Stimulated activated CD4-positive, alpha-beta T cell treated with anti-CD3 and anti-CD28 coated beads, TNF-alpha, amount 100 ng/mL, for 48 hours (primary cell): ENCODE data around the gene AGTRAP.

Experiments used
- DNase-seq, 3 donors: peaks; one replicate each; pipeline ENCODE4 v3.0.0-alpha.2; 2020; ENCODE audit warnings: low read depth in 3 of 3

The AGTRAP gene

DNA sequence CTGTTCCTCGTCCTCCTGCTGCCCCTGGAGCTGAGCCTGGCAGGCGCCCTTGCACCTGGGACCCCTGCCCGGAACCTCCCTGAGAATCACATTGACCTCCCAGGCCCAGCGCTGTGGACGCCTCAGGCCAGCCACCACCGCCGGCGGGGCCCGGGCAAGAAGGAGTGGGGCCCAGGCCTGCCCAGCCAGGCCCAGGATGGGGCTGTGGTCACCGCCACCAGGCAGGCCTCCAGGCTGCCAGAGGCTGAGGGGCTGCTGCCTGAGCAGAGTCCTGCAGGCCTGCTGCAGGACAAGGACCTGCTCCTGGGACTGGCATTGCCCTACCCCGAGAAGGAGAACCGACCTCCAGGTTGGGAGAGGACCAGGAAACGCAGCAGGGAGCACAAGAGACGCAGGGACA lies 29.6 kb upstream of the AGTRAP start:
- no peak for DNase-seq

DNA sequence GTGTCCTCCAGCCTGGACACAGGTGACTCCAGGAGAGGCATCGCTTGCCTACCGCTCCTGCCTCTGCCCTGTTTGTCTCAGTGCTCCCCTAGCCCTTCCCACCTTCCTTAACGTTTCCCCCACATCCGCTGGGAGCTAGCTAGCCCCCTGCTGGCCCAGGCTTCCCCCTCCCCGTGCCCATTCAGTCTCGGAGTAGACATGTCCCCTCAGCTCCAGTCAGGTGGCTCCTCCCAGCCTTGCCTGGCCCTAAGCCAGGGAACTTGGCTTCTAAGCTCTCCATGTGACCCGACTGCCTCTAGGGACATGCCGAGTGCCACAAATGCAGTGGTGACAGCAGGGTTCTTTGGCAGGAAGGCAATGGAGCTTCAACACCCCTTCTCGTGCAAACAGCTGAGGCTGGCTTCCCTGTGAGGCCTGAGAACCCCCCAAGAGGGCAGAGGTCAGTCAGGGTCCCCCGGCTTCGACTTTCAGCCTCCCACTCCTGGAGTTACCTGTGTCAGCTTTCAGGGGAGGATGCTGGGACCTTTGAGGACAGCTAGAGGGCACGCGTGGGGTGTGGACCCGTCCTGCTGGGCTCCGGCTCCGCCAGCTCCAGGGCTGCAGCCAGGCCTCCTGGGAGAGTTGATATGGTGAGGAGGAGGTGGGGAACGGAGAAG lies 28.2 kb upstream of the AGTRAP start:
- no peak for DNase-seq

DNA sequence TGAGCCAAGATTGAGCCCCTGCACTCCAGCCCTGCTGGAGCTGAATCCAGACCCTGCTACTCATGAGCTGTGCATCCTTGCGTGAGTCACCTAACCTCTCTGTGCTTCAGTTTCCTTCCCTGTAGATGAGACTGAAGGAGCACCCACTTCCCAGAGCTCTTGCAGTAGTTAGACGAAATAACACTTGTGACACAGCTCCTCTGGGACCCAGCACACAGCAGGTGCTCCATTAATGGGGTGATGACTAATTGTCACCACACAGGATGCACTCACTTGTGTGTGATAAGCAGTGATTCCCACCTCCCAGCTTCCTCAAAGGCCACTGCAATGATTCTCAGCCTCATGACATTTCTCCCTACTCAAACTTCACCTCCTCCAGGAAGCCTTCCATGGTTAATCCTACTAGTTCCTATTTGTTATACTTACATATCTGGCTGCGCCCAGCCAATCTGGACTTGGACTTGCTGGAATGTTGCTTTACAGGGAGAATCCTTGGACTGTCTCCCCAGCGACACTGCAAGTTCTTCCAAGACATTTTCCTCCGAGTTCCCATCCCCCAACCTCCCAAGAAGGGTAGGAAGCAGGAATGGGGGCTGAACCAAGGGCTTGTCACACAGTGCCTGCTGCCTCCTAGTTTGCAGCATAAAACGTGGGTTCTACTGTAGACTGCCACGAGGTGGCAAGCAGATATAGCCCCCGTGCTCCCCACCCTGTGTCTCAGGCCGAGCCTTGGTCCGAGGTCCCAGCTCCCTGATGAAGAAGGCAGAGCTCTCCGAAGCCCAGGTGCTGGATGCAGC lies 27.2 kb upstream of the AGTRAP start:
- DNase-seq: no peak

DNA sequence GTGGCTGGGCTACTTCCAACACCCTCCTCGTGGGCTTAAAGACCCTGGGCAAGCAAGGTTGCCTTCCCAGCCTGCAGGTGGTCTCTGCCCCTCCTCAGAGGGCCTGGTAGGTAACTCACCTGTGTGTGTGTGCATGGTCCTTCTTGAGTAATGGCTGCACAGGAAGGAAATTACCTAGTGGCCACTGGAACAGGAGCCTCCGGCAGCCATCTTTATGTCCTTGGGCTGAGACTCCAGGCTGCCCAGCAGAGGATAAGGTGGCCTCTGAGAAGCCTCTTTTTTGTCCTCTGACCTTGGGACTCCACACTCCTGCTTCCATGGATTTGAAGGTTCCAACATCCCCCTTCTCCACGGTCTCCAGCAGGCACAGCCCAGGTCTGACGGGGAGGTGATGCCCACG lies 24.4 kb upstream of the AGTRAP start:
- no peak for DNase-seq

DNA sequence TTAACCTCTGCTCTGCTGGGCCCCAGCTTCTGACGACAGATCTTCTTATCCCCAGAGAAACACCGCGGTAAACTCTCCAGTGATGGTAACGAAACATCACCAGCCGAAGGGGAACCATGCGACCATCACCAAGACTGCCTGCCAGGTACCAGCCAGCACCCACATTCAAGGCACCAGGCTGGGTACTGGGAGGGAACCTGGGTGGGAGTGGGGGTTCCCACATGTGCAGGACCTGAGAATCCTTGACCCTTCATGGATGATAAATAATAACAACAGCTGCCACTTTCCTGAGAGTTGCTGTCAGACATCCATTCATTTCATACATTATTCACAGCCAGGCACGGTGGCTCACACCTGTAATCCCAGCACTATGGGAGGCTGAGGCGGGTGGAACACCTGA lies 23.7 kb upstream of the AGTRAP start:
- DNase-seq: no peak

DNA sequence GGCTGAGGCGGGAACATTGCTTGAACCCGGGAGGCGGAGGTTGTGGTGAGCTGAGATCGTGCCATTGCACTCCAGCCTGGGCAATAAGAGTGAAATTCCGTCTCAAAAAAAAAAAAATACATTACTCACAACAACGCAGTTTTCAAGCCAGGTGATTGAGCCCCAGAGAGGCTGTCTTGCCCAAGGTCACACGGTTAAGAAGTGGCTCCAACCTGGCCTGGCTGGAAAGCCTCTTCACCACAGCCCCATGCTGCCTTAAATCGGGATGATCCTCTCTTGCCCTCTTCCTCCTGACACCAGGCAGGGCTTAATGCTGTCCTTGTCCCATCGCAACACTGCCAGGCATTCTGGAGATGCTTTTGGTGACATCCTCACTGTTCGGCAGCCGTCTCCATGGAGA lies 22.8 kb upstream of the AGTRAP start:
- no peak for DNase-seq

DNA sequence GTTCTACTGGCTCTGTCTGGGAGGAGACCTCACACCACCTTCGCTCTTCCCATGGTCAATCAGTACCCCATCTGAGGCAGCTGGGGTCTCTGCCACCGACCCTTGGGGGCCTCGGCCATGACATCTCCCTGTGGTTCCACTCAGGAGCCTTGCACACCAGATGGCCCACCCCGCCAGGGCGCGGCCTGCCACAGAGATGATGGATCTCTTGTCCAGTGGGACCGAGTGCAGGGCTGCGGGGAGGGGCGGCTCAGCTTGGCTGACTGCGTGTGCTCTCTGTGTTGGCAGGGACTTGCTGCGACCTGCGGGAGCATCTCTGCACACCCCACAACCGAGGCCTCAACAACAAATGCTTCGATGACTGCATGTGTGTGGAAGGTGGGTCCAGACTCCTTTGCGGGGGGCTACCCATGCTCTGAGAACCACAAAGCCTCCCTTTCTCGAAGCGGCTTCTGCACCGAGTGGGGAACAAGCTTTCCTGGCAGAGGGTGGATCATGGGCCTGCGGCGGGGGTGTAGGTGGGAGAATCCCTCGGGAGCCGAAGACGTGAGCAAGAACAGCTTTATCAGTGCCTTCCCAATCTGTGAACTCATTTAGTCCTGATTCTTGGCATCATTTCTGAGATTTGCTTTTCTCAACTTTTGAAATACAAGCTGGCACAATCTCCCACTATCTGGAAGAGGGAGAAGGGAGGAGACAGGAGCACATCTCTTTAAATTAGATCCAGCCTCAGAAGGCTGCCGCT lies 20.9 kb upstream of the AGTRAP start:
- DNase-seq: no peak

DNA sequence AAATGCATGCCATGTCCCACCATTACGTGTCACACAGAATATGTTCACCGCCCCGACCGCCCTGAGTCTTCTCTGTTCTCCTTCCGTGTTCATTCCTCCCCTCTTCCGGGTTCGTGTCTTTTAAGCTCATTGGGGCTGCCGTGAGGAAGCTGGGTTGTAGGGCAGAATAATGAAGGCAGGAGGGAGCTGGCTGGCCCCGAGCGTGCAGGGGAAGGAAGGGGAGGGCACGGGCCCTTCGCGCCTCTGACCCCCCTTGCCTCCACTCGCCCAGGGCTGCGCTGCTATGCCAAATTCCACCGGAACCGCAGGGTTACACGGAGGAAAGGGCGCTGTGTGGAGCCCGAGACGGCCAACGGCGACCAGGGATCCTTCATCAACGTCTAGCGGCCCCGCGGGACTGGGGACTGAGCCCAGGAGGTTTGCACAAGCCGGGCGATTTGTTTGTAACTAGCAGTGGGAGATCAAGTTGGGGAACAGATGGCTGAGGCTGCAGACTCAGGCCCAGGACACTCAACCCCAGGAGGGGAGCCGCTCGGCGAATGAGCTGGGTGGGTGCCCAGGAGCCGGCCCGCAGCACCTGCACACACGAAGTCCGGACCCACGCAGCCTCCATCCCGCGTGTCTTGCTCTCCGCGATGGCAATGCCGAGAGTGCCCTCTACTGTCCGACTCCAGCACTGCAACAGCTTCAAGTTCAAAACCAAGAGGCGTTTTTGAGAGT lies 16.5 kb upstream of the AGTRAP start:
- DNase-seq: peak; percentile 63 to 78 (median 70)

DNA sequence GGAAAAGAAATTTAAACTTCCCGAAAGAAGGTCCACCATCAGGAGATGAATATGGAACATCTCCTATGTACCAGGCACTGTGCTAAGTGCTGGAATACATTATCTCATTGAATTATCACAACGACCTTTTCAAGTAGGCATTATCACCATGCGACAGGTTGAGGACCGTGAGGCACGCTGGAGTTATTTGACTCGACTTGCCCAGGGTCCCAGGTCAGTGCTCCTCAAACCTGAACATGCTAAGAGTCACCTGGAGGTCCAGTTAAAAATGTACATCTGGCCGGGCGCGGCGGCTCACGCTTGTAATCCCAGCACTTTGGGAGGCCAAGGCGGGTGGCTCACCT lies 15.9 kb upstream of the AGTRAP start:
- DNase-seq: no peak

DNA sequence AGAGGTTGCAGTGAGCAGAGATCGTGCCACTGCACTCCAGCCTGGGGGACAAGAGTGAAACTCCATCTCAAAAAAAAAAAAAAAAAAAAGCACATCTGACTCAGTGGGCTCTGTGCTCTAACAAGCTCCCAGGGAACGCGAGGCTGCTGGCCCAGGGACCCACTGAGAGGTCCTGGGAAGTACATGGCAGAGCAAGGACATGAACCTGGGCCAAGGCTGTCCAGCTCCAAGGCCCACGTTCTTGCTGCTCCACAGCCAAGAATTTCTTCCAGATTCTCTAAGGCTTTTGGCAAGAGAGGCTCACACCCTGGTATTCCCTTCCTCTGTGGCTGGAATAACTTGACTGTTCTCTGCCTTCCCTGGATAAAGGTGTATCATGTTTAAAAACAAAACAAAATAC lies 15.4 kb upstream of the AGTRAP start:
- no peak for DNase-seq

DNA sequence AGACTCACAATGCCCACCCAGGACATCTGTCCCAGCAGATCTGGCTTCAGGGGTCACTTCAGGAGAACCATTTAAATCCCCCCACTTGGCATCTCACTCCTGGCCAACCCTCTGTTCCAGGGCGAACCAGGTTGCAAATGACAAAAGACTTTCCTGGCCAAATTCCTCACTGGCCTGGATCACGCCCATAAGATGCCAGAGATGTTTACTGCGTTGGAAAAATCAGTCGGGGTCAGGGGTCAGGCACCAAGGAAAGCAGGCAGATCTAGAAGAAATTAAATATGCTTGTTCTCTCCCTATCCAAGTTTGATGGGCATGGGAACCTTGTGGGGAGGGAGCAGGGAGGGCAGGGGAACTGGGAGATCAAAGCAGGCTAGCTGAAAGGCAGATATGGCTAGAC lies 14.6 kb upstream of the AGTRAP start:
- DNase-seq: no peak

DNA sequence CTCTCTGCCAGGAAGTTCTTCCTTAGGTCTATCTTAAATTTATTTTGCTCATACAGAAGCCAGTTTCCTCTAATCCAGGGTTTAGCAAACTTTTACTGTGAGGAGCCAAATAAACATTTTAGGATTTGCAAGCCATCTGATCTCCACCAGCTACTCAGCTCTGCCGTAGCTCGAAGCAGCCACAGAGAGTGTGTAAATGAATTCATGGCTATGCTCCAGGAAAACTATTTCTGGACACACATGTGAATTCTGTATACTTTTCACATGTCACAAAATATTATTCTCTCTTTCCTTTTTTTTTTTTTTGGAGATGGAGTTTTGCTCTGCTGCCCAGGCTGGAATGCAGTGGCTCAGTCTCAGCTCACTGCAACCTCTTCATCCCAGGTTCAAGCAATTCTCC lies 13.4 kb upstream of the AGTRAP start:
- DNase-seq: no peak

DNA sequence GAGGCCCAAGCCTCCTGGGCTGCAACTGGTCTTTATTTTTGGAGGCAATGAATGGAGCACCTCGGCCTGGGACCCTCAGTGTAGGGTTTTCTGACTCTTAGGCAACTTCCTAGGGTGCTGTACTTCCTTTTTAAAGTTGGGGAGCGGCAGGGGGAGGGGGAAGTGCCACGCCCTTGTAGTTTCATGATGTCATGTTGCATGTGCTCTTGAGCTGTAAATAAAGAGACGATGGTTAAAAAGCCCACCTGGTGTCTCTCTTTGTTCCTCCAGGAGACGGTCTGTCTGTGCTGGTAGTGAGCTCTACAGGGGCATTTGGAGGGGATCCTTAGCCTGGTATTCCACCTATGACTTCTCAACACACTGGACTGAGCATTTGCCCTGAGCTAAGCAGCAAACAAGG lies 10.3 kb upstream of the AGTRAP start:
- DNase-seq: no peak

DNA sequence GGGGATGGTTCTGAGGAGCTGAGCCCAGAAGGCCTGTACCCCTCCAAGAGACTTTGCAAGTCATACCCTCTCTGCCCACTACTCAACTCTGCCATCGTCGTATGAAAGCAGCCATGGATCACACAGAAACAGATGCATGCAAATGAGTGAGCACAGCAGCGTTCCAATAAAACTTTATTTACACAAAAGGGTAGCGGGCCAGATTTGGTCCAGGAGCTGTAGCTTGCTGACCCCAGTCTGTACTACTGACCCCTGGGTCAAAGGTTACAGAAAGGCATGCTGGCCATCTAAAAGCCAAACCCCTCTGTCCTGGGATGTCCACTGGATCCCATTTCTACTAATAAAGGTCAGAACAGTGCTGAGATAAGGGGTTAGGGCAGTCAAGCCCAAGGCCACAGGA lies 8.8 kb upstream of the AGTRAP start:
- DNase-seq: no peak

DNA sequence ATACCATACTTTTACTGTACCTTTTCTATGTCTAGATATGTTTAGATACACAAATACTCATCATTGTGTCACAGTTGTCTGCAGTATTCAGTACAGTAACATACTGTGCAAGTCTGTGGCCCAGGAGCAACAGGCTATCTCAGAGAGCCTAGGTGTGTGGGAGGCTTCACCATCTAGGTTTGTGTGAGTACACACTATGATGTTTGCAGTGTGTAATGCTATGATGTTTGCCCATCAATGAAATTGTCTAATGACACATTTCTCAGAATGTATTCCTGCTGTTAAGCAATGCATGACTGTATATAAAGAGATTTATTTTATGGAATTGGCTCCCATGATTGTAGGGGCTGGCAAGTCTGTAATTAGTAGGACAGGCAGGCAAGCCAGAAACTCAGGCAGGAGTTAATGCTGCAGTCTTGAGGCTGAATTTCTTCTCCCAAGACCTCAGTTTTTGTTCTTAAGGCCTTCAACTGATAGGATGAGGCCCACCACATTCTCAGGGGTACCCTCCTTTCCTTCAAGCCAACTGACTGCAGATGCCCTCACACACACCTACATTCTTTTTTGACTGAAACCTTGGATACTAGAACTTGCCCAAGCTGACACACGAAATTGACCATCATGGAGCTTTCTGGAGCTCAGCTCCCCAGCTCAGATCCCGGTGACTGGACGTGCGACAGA lies 7.7 kb upstream of the AGTRAP start:
- DNase-seq: no peak

DNA sequence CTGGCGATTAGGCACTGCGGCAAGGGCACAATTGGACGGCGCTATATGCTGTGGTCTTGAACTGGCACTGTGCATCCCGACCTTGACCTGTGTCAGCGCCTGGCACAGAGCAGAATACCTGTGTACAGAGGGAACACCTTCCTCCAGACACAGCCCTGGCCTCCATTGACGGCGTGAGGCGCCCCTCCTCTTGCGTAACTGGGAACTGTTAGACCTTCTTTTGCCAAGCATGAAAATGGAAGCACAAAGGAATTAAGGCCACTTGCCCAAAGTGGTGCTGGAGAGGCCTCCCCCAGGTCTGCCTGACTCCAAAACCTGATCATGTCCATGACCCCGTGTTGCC lies 6.8 kb upstream of the AGTRAP start:
- no peak for DNase-seq

DNA sequence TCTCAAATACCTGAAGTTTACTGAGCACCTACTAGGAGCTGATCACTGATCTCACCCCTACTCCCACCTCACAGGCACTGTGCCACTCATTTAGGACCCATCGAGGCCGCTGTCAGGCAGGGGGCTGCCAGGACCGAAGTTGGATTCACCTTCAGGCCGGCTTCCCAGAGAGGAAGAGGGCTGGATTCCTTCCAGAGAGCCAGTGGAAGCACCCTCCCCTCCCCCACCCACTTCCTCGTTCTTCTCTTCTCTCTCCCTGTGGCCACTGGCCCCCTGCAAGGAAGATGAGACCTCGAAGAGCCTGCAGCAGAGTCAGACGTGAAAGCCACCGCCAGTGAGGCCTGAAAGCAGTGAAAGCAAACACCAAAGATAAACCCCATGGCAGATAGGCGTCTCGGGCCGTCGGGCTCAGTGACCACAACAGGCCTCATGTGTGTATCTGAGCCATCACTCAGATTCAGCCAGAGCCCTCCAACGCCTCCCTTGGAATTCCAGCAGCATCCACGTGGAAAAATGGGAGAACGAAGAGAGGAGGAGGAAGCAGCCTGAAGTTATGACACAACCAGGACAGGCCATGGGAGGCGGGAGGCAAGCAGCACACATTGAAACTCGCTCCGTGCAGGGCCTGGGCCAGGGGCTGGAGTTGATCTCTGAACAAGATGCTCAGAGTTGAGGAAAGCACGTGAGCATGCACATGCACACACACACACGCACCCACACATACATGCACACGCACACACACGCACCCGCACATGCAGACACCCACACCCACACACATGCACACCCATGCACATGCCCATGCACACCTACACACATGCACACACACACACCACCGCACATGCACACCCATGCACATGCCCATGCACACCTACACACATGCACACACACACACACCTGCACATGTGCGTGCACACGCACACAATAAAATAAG lies 6.2 kb upstream of the AGTRAP start:
- no peak for DNase-seq

DNA sequence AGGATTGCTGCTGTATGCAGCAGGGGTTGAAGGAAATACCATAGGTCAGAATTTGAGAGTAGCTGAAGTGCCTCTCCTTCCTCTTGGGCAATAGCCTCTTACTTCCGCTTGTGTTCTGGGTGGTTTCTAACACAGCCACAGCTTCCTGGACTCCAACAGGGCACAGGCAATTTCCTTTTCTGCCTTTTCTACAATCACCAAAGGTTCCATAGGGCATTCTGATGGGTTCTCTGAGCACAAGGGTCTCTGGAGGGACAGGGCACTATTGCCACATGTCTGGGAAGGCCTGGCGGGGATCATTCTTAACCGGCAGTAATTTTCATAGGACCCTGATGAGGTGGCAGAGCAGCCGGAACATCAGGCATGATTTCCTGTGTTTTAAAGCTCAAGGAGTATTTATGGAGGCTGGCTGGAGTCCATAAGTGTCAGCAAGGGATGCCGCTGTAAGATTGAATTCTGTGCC lies 5.5 kb upstream of the AGTRAP start:
- DNase-seq: no peak

DNA sequence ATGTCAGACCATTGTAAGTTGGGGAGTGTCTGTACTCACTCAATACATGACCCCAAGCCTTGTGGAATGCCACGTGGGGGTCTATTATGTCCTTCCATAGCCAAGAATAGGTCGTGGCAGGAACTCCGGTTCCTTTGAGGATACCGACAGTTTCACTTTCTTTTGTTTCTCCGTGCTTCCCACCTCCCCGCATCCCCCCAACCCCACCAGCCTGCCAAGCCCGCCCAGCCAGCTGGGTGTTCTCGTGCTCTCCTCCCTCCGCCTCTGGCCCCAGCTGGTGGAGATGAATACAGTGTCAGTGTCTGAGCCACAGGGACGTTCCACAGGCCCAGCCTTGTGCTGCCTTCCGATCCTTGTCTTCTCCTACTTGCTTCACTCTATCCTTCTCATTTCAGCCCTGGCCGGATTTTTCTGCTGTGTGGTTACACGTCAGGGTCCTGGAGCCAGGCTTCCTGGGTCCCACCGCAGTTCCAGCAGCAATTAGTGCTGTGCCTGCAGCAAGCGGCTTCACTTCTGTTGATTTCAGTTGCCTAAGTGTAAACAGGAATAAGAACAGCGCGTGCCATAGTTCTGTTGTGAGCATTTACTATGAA lies 4.1 kb upstream of the AGTRAP start:
- no peak for DNase-seq

DNA sequence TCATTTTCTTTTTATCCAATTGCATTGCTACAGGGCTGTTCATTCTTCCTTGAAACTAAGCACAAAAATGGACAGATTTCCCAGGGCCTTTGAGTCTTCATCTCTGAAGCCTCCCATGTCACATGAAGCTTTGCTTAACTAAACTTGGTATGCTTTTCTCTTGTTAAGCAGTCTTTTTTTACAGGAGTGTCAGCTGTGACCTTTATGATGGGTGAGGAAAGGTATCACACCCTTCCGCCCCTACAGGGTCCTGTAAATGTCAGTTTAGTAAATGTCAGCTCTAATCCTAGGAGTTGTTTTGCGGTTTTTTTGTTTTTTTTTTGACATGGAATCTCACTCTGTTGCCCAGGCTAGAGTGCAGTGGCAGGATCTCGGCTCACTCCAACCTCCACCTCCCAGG lies 2.6 kb upstream of the AGTRAP start:
- no peak for DNase-seq

DNA sequence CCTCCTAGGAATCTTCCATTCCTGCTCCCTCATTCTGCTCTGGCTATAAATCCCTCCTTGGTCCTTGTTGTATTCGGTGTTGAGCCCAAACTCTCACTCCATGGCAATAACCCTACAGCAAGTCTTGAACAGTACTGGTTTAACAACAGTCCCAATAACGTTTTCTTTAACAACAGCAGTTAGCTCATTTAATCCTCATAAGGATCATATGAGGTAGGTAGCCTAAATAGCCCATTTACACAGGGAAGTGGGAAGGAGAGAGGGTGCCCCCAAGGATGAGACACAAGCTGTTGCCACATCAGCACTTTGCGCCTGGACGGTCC lies 444 bp upstream of the AGTRAP start:
- DNase-seq: no peak
